HG02981 (cell line): ENCODE measurements around the gene TUT4.

Experiments
- ATAC-seq: cut with Tn5 transposase; IDR thresholded peaks from one replicate; pipeline ENCODE4 v1.9.1; 2021; ENCODE audit warnings: mild to moderate bottlenecking, moderate library complexity; ENCODE audit not compliant: unreplicated experiment

Gene TUT4

DNA sequence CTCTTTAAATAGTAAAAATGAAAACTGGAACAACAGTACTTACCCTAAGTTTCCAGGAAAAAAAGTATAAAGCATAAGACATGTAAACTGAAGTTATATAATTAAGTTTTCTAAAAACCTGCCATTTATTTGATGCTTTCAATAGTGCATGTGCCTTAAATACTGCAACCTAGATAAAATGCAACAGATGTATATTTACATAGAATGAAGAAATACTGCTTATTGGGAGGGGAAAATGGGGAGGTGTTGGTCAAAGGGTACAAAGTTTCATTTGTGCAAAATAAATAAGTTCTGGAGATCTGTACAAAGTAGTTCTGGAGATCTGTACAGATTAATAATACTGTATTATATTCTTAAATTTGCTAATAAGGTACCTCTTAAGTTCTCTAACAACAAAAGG lies 79.9 kb downstream of the TUT4 start:
- ATAC-seq, result no peak

- no peak for ATAC-seq
Measured at GRCh38 chr1:52472384-52472783, 80.5 kb downstream of the TUT4 start.

GRCh38 chr1:52469108-52469507 lies 83.8 kb downstream of the TUT4 start:
- no peak for ATAC-seq

- no peak for ATAC-seq
Measured at GRCh38 chr1:52463891-52464290, 89.0 kb downstream of the TUT4 start.

GRCh38 chr1:52461821-52462220 lies 91.1 kb downstream of the TUT4 start:
- no peak for ATAC-seq

- no peak for ATAC-seq
Measured at GRCh38 chr1:52460694-52461093, 92.2 kb downstream of the TUT4 start.

DNA sequence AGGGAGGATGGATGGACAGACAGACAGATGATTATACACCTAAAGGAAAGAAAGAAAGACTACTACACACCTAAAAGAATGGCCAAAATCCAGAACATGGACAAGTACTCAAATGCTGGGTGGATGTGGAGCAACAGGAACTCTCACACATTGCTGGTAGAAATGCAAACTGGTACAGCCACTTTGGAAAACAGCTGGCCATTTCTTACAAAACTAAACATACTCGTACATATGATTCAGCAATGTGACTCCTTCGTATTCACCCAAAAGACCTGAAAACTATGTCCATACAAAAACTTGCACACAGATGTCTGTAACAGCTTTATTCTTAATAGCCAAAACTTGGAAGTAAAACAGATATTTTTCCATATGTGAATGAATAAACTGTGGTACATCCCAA lies 97.2 kb downstream of the TUT4 start:
- no peak for ATAC-seq

- ATAC-seq, result no peak
Measured at GRCh38 chr1:52454779-52455178, 98.1 kb downstream of the TUT4 start.

DNA sequence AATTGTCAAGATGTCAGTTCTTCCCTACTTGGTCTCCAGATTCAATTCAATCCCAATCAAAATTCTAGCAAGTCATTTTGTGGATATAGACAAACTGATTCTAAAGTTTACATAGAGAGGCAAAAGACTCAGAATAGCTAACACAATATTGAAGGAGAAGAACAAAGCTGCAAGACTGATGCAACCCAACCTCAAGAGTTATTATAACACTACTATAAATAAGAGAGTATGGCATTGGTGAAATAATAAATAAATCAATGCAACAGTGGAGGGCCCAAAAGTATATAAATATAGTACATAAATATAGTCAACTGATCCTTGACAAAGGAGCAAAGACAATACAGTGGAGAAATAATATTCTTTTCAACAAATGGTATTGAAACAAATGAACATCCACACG lies 98.8 kb downstream of the TUT4 start:
- ATAC-seq, result no peak

GRCh38 chr1:52444463-52444862 lies 108.4 kb downstream of the TUT4 start:
- no peak for ATAC-seq

DNA sequence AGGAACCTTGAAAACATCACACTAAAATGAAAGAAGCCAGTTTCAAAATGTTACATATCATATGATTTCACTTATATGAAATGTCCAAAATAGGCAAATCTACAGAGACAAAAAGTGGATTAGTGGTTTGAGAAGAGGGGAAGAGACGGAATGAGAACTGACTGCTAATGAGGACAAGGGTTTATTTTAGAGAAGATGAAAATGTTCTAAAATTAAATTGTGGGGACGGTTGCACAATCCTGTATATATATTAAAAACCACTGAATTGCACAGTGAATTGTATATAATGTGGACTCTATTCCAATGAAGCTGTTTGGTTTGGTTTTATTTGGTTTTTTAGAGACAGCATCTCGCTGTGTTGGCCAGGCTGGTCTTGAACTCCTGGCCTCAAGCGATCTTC lies 112.9 kb downstream of the TUT4 start:
- no peak for ATAC-seq

GRCh38 chr1:52436817-52437216 lies 116.1 kb downstream of the TUT4 start:
- ATAC-seq, result no peak

DNA sequence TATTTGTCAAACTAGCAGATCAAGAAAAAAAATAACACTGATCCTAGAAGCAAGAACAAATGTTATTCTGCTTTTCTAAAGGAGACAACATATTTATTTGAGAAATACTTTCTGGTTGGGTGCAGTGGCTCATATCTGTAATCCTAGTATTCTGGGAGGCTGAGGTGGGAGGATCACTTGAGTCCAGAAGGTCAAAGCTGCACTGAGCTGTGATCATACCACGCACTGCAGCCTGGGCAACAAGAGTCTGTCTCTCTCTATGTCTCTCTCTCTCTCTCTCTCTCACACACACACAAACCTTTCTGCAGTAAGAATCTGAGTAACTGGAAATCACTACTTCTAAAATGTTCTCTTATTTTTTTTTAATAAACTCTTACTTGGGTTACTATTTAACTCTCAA lies 117.2 kb downstream of the TUT4 start:
- no peak for ATAC-seq

- ATAC-seq, result no peak
Measured at GRCh38 chr1:52435211-52435610, 117.7 kb downstream of the TUT4 start.

DNA sequence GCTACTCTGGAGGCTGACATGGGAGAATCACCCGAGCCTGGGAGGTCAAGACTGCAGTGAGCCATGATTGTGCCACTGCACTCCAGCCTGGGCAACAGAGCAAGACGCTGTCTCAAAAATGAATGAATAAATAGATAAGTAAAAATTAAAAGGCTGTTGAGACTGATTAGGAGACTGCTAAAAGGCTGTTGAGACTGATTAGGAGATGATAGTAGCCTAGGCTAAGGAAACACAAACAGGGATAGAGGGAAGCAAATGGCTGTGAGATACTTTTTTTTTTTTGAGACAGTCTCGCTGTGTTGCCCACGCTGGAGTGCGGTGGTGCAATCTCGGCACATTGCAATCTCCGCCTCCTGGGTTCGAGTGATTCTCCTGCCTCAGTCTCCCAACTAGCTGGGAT lies 120.1 kb downstream of the TUT4 start:
- ATAC-seq, result no peak

DNA sequence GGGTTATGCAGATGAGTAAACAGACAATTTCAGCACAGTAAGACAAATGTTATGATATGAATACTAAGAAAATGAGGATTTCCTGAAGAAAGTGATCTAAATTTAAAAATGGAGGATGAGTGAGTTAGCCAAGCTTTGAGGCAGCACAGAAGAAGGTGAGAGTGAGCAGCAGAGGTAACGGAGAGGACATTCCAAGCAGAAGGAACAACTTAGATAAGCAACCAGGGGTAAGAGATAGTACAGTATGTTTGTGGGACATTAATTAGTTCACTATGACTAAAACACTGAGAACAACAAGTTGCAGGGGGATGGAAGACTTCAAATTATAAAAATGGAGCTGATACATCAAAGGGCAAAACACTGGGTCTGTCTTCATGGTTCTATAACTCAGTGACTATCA lies 125.7 kb downstream of the TUT4 start:
- no peak for ATAC-seq

DNA sequence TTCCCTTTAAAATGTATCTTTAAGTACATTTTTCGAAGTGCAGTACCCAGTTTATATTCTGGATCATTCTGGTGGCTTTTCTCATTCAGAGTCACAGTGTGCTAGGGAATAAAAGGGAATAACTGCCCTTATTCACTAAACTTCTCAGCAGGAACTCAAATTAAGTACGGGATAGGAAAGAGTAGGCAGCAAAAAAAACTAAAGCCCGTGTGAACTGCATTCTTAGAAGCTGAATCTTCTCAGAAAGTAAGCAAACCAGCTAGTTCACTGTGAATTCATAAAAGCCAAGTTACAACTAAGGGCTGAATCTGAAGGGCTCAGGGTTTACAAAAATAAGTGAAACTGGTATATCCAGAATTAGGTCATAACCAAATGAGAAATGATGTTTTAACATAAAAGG lies 126.5 kb downstream of the TUT4 start:
- ATAC-seq, result no peak

- no peak for ATAC-seq
Measured at GRCh38 chr1:52424813-52425212, 128.1 kb downstream of the TUT4 start.

DNA sequence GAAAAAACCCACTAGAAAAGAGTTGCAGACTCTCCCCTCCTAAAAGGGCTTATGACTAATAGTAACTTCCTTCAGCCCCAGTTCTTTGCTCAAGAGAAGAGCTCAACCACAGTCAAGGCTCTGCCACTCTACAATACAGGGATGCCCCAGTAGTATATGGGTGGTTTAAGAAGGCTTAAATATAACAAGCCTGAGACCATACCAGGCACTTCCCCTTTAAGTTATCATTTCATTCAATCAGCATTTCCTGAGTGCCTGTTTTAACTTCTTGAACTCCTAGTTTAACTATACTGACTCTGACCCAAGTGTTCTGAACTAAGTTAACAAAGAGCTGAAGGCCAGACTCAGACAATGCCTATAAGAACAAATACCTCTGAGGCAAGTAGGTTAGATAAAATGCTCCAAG lies 128.7 kb downstream of the TUT4 start:
- ATAC-seq, result no peak

- no peak for ATAC-seq
Measured at GRCh38 chr1:52423771-52424170, 129.1 kb downstream of the TUT4 start.

DNA sequence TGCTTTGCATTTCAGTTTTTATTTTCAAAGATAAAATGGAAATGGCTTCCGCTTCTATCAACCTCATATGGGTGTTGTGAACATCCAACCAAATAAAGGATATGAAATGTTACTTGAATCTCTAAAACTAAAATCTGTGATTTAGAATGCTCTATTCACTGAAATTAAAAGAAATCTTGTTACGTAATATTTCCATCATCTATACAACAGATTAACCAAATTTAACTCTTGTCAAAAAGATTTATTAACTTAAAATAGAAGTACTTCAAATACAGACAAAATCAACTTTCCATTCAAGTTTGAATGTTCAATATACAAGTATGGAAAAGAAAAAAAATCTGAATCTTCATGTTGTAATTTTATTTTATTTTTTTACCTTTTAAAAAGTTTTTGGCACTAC lies 129.8 kb downstream of the TUT4 start:
- ATAC-seq, result no peak

- no peak for ATAC-seq
Measured at GRCh38 chr1:52420713-52421112, 132.2 kb downstream of the TUT4 start.

GRCh38 chr1:52416811-52417210 lies 136.1 kb downstream of the TUT4 start:
- no peak for ATAC-seq

DNA sequence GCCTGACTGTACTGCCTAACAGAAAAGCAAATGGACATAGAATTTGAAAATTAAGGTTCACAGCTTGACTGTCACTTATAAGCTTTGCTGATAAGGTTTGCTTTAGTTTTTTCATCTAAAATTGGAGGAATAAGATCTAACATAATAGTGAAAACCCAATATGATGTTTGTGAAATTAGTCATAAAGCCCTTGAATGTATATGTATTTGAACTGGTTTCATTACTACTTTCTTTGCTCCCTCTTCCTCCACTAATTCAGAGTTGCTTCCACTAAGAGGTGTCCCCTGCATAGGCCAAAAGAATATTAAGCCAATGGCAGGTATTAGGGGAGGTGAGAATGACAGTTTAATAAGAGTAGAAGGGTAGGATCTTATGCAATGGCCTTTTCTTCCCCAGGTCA lies 137.9 kb downstream of the TUT4 start:
- ATAC-seq, result no peak
